Right lung (tissue), 5 donors: ENCODE results near the gene NTN3. TPM values are rescaled to one million over a fixed set of nuclear protein-coding genes. Genes with fewer than 3 reads are reported as not detected.
A peak's percentile ranks its signal among the peaks of the same experiment; 100 is the strongest.

Experiments used
- DNase-seq, 2 donors: peaks; one replicate each; pipeline ENCODE4 v3.0.0-alpha.2; 2013
- polyA plus RNA-seq, 5 donors: library from polyadenylated mRNA; unstranded; fragments of 120-200 nt; gene quantifications; one replicate each; pipeline versions ENCODE4 v1.2.1 to v1.2.3, GENCODE V29; 2013; ENCODE audit warnings: inconsistent platforms in 1 of 5, low replicate concordance in 1 of 5; ENCODE audit not compliant: insufficient read length in 5 of 5, insufficient read depth in 1 of 5

NTN3 gene
- polyA plus RNA-seq, 5 donors = 2.4 to 6.5 (median 4.7) TPM

DNA sequence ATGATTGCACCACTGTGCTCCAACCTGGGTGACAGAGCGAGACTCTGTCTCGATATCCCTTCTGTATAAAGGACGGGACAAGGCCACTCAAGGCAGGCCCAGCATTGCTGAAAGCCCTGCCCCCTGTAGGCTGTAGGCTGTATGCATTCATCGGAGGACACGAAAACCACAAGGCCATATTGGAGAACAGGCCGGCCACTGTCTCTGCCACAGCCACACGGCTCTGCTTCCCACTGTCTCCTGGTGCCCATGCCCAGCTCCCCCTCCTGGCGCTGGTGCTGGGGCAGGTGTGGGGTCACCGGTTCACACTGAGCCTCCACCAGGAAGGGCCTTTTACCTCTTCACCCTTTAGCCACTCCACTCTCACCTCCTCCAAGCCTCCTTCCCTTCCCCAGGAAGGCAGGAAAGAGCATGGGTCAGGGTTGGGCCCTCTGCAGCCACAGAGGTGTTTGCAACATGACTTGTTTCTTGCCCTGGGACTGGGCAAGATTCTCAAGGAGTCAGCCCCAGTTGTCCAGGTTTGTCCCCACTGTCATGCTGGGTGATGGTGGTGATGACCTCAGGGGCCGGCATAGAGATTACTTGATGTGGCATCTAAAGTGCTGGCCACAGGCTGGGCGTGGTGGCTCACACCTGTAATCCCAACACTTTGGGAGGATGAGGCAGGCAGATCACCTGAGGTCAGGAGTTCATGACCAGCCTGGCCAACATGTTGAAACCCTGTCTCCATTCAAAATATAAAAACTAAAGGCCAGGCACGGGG, 5.3 kb upstream of the NTN3 start:
- no peak for DNase-seq

DNA sequence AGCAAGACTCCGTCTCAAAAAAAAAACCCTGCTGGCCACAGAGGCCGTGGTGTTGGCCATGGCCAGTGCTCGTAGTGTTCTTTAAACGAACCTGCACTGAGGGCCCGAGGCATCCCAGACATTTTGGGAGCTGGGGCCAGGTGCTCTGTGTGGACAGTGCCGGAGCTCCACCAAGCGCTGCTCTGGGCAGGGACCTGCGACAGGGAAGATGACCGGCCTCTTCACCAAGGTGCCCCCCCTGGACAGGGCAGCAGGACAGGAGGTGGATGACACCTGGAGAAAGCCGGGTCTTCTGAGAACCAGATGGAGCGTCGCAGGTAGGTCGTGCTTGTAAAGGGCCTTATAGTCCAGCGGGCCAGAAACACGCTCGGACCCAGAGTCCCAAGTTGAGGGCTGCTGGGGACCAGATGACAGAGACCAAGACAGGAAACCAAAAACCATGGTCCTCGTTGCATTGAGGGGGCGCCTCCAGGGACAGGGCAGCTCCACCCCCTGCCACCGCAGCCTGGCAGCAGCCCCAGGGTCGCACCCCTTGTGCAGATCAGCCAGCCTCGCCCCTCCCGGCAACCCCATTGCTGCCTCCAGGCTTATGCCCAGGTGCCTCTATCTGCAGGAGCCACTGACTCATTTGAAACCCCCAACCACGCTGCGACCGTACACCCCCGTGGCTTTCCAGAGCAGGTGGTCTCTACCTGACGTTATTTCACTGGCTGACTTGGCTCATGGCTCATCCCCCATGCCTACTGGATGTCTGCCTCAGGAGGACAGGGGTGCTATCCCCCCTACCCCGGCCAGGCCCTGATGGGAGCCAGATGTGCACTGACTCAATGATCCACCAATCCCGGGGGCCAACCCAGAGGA, 4.2 kb upstream of the NTN3 start:
- DNase-seq = no peak

DNA sequence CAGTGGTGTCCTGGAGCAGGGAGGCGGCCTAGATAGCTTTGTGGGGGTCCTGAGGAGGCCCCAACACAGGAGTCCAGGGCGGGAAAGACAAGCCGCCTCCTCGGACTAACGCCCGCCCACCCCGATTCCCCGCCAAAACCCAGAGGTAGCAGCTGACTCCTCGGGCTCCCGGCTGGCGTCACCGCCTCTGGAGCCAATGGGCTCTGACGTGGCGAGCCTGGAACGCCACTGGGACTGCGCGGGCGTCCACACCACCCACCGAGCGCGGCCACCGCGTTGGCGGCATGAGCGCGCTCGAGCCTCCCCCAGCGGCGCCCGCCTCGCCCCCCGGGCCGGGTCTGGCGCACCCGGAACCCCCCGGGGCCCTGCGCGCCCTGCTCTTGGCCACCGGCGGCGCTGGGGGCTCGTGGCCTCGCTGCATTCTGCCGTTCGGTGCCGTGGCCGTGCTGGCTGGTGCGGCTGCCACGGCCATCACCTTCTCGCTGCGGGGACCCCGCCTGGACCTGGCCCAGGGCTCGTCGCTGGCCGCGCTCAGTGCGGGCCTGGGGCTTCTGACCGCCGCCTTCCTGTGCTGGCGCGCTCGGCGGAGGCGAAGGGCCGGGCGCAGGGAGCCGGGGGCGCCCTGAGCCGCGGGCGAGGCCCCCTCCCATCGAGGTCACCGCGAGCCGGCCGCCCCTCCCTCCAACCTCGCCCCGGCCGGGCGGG, 3.4 kb upstream of the NTN3 start:
- peak; percentile 86 for DNase-seq

GRCh38 chr16:2468233-2468724, 2.8 kb upstream of the NTN3 start:
- DNase-seq = peak in 1 of 2 donors; percentile 42

DNA sequence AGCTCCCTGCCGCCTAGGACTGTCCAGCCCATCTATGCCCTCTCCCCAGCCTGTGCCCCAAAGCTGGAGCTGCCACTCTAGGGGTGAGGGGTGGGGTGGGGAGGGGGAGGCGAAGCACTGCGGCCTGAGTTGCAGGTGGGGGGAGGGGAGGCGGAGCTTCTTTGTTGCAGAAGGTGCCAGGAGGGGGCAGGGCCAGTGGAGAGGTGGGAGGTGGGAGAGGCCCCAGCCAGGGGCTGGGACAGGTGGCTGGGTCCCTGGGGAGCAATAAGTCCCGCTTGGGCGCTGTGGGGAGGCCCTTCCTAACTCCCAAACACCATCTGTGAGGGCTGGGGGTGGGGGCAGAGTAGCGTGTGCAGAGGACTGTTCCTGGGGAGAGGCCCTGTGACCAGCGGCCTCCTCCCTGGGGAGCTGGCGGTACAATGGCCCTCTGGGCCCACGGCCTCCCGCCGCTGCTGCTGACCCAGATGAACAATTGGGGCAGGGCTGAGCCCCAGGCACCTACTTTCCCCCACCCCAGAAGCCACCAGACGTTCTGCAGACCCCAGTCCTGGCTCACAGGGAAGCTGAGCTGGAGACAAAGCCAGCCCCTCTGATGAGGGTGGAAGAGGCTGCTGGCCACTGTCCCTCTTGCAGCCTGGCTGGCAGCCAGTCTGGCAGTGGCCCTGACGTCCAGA, 2.2 kb upstream of the NTN3 start:
- DNase-seq = peak in 1 of 2 donors; percentile 55

DNA sequence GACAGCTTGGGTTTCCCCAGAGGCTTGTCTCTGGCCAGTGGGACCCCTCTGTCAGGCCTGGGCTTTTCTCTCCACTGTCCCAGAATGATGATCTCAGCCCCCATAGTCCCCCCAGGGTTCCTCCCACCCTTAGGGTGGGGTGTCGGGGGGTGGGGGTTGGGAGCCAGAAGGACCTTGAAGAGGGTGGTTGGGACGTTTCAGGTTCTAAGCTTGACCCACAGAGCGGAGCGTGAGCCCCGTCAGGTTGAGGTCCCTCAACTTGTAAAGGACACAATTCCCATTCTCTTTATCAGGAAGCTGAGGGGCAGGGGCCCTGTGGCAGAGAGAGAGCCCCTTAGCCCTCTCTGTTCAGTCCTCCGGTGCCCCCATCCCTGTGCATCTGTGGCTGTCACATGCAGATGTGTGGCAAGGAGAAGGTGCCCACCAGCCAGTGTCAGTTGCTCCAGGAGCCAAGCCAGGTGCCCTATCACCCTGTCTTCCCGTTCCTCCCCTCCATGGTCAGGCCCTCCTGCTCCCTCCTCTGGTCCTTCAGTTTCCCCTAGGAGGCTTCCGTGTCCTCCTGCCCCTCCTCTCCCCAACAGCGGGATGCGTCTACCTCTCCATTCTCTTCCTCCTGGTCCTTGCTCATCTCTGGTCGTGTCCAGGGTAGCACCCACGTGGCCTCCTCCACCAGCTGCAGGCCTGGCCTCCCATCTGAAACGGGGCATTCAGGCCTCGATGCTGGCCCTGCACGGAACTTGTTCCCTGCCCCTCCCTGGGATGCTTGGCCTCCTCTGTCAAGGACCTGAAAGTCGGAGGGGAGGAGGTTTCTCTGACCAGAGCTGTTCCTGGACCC, 1.5 kb upstream of the NTN3 start:
- no peak for DNase-seq

GRCh38 chr16:2470234-2470601, 879 bp upstream of the NTN3 start:
- no peak for DNase-seq

GRCh38 chr16:2470603-2471015, 488 bp upstream of the NTN3 start:
- no peak for DNase-seq

DNA sequence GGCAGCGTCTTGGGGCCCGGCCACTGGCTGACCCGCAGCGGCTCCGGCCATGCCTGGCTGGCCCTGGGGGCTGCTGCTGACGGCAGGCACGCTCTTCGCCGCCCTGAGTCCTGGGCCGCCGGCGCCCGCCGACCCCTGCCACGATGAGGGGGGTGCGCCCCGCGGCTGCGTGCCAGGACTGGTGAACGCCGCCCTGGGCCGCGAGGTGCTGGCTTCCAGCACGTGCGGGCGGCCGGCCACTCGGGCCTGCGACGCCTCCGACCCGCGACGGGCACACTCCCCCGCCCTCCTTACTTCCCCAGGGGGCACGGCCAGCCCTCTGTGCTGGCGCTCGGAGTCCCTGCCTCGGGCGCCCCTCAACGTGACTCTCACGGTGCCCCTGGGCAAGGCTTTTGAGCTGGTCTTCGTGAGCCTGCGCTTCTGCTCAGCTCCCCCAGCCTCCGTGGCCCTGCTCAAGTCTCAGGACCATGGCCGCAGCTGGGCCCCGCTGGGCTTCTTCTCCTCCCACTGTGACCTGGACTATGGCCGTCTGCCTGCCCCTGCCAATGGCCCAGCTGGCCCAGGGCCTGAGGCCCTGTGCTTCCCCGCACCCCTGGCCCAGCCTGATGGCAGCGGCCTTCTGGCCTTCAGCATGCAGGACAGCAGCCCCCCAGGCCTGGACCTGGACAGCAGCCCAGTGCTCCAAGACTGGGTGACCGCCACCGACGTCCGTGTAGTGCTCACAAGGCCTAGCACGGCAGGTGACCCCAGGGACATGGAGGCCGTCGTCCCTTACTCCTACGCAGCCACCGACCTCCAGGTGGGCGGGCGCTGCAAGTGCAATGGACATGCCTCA, 773 bp downstream of the NTN3 start:
- no peak for DNase-seq

DNA sequence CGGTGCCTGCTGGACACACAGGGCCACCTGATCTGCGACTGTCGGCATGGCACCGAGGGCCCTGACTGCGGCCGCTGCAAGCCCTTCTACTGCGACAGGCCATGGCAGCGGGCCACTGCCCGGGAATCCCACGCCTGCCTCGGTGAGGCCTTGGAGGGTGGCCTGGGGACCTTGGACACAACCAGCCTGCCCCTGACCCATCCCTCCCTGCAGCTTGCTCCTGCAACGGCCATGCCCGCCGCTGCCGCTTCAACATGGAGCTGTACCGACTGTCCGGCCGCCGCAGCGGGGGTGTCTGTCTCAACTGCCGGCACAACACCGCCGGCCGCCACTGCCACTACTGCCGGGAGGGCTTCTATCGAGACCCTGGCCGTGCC, 1.4 kb downstream of the NTN3 start:
- no peak for DNase-seq

DNA sequence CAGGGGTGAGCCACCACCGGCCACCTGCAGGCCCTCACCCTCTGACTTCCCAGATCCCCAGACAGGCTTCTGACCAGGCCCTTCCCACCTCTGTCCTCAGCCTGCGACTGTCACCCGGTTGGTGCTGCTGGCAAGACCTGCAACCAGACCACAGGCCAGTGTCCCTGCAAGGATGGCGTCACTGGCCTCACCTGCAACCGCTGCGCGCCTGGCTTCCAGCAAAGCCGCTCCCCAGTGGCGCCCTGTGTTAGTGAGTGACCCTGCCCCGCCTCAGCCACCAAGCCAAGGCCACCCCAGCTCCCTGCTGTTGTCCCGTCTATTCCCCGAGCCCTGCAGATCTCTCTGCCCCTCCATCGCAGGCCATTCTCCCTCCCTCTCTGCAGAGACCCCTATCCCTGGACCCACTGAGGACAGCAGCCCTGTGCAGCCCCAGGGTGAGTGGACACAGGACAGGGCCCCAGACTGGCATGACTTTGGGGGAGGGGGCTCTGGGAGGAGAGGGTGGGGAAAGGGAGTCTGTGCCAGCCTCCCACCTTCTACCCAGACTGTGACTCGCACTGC, 1.9 kb downstream of the NTN3 start:
- no peak for DNase-seq

DNA sequence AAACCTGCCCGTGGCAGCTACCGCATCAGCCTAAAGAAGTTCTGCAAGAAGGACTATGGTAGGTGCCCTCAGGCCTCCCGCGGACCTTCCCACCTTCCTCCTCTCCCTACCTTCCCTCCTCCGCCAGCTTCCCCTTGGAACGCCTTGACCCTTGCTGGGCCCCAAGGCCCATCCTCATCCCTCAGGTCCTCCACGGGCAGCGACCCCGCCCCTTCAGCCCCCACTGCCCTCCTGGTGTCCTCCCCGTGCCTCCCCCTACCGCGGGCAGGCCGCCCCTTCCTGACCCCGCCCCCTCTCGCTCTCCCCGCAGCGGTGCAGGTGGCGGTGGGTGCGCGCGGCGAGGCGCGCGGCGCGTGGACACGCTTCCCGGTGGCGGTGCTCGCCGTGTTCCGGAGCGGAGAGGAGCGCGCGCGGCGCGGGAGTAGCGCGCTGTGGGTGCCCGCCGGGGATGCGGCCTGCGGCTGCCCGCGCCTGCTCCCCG, 2.4 kb downstream of the NTN3 start:
- DNase-seq = no peak

DNA sequence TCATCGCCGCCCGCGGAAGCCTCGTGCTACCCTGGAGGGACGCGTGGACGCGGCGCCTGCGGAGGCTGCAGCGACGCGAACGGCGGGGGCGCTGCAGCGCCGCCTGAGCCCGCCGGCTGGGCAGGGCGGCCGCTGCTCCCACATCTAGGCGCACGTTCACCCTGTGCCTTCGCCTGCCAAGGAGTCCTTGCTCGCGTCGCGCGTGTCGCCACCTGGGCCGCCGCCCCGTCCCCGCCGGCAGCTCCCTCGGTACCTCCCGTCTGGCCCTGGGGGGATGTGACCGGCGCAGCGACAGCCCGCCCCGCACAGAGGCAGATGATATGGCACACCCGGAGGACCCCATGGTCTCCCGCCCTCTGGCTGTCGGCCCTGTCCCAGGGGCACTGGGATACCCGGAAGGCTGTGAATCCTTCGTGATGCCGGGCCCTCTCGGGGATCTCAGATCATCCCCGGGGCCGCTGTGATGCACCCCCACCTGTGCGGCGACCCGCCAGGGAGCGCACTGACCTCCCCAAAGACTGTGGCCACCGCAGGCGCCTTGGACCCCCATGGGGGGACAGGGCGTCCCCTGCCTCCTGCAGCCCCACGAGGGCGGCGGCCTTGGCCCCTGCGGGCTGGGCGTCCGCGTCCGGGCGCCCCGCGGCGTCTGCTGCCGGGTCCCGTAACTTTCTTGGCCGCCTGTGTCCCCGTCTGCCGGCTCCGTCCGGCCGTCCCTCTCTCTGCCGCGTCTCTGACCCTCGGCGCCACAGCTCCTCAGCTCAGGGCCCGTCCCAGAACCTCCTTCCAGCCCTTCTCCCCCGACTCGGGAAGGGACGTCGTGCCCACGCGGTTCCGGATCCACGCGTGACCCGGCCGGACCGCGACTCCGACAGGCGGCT, 3.1 kb downstream of the NTN3 start:
- no peak for DNase-seq

DNA sequence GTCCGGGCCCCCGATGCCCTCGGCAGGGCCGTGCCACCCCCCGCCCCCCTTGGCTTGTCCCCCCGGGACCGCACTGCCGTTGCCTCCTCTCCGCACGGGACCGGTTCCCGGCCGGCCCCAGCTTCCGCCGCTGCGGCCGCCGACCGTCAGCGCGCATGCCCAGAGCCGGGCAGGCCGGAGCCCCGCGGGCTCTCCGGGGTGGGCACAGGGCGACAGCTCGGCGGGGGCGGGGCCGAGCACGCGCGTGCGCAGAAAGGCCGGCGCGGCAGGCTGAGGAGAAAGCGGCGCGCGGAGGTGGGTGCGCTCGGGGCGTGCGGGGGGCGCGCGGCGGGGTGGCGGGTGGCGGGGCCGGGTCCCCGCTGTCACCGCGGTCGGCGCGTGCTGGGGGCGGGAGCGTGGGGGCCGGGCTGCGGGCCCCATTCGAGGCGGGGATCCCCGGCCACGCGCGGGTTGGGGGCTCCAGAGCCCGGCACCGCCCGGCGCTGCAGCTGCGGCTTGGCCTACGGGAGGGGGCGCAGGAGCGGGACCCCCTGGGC, 3.8 kb downstream of the NTN3 start, which contains the start of gene TBC1D24:
TSS of gene TBC1D24 (plus strand) at position 251 of the 536 bp plus-strand sequence. CDS start 21,022 bp downstream, outside the sequence.
- DNase-seq = peak; percentile 86 to 90

DNA sequence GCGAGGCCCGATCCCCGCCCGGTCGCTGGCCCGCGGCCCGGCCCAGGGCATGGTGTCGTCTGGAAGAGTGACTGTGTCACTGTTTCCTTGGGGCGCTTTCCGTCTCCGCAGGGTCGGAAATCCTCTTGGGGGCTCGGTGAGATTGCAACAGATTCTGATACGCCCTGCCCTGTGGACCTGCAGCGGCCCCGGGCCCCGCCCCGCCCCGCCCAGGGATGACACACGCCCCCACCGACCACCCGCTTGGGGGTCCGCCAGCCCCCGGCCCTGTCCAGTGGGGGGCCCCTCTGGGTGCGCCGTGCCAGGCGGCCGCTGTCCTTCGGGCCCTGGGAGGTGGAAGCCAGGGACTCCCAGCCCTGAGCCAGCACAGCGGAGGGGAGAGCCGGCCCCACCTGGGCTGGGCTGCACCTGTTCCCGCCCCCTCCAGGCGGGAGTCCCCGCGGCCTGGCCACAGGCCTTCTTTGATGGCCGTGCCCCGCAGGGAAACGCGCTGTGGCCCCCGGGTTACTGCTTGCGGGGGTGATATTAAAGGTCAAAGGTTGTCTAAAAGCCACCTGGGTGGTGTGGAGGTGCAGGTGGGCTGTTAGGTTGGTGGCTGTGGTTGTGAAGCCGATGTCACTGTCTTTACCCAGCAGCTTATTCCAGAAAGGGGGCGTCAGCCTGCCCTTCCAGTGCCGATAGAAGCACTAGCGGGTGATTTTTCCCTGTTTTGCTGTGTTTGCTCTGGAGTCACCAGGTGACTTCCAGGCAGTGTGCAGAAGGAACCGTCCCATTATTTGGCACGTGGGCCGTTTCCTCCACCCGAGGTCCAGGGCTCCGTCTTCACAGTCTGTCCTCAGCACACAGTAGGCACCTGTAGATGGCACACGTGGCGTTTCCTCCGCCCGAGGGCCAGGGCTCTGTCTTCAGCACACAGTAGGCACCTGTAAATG, 4.6 kb downstream of the NTN3 start:
- no peak for DNase-seq

- DNase-seq = no peak
Measured at GRCh38 chr16:2476345-2476720, 5.2 kb downstream of the NTN3 start.

GRCh38 chr16:2476741-2477140, 5.6 kb downstream of the NTN3 start:
- DNase-seq = no peak
